ENCODE data around the gene DHDH.
"Not testable (repeated sequence)": the region's sequence is repeated elsewhere in the genome, so short reads cannot be mapped to it uniquely, and the experiment has no call there.

DHDH gene

DNA sequence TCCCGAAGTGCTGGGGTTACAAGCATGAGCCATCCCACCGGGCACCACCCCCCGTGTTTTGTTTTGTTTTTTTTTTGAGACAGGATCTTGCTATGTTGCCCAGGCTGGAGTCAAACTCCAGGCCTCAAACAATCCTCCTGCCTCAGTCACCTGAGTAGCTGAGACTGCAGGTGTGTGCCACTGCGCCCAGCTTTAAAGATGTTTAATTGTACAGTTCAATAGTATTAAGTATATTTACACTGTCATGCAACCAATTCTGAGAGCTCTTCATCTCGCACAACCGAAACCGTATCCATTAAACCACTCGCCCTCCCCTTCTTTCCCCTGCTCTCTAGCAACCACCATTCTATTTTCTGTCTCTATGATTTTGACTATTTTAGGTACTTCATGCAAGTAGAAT lies 17.7 kb upstream of the DHDH start:
- in situ Hi-C loops (cut with MboI; ENCODE audit: low sequenced_read_pairs) = no loop called here

DNA sequence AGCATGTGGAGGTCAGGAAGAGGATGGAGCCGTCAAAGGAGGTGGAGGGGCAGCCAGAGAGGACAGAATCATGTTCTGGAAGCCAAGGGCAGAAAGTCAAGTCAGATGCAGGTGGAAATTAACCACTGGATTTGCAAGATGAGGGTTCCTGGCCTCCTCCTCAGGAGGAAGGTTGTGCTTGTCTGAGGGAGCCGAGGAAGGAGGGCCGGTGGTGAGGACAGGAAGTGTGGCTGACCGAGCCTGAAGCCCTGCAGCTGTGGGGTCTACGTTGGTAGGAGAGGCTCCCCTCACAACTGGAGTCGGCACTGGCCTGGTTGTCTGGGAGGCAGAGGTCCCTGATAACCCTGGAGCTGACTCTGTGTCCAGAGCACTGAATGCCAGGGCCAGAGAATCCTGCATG lies 15.4 kb upstream of the DHDH start:
- in situ Hi-C loops (cut with MboI; ENCODE audit: low sequenced_read_pairs) = no loop called here

DNA sequence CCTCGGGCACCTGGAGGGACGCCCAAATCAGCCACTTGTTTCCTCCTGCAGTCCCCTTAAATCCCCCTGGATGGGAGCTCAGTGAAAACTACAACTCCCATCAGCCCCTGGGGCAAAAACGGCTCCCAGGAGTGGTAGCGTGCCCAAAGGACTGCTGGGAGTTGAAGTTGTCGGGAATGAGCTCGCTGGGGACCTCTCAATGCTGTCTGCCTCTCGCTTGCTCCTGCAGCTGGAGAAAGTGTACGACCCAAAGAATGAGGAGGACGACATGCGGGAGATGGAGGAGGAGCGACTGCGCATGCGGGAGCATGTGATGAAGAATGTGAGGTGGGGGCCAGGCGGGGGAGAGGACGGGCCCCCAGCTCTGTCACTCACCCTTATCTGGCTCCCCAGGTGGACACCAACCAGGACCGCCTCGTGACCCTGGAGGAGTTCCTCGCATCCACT lies 14.7 kb upstream of the DHDH start:
- in situ Hi-C loops (cut with MboI; ENCODE audit: low sequenced_read_pairs) = no loop called here

DNA sequence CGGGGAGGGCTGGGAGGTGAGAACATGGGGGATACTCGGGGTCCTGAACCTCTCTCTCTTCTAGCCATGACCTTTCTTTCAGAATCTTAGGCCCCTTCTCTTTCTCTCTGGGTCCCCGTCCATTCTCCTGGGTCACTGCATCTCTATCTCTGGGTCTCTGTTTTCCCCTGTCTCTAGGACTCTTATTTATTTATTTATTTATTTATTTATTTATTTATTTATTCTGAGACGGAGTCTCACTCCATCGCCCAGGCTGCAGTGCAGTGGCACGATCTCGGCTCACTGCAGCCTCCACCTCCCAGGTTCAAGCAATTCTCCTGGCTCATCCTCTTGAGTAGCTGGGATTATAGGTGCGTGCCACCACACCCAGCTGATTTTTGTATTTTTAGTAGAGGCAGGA lies 14.2 kb upstream of the DHDH start:
- in situ Hi-C loops (cut with MboI; ENCODE audit: low sequenced_read_pairs) = not testable (repeated sequence)

GRCh38 chr19:48920949-48921348 lies 12.6 kb upstream of the DHDH start:
- in situ Hi-C loops (cut with MboI; ENCODE audit: low sequenced_read_pairs) = no loop called here

DNA sequence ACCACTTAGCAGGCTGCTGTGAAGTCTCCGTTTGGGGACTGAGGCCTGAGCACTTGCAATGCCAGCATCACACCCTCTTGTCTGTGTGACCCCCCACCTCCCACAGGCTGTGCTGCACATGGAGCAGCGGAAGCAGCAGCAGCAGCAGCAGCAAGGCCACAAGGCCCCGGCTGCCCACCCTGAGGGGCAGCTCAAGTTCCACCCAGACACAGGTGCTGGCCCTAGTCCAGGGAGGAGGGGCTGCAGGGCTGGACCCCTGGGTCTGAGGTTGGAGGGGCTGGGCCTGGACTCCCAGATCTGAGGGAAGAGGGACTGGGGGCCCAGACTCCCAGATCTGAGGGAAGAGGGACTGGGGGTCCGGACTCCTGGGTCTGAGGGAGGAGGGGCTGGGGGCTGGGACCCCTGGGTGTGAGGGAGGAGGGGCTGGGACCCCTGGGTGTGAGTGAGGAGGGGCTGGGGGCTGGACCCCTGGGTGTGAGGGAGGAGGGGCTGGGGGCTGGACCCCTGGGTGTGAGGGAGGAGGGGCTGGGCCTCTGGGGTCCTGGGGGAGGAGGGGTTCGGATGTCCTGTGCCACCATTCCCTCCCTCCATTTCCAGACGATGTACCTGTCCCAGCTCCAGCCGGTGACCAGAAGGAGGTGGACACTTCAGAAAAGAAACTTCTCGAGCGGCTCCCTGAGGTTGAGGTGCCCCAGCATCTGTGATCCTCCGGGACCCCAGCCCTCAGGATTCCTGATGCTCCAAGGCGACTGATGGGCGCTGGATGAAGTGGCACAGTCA lies 11.6 kb upstream of the DHDH start:
- in situ Hi-C loops (cut with MboI; ENCODE audit: low sequenced_read_pairs) = no loop called here

- in situ Hi-C loops (cut with MboI; ENCODE audit: low sequenced_read_pairs) = no loop called here
These were observed 10.7 kb upstream of the DHDH start for GRCh38 chr19:48922548-48923490.

GRCh38 chr19:48925240-48925843 lies 8.2 kb upstream of the DHDH start:
- in situ Hi-C loops (cut with MboI; ENCODE audit: low sequenced_read_pairs) = no loop called here

GRCh38 chr19:48925890-48926289 lies 7.6 kb upstream of the DHDH start:
- in situ Hi-C loops (cut with MboI; ENCODE audit: low sequenced_read_pairs) = not testable (repeated sequence)

DNA sequence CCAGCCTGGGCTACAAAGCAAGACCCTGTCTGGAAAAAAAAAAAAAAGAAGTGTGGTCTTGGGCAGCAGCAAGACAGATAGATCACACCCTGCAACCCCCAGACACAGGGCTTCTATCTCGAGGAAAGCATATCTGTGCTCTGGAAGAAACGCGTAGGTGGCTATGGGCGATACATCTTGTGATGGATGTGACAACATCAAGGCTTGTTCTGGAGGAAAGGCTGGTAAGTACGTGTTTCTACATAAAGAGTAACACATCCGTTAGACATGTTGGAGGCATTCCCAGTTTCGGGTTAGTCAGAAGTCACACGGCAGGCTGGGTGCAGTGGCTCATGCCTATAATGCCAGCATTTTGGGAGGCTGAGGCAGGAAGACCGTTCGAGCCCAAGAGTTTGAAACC lies 6.6 kb upstream of the DHDH start:
- in situ Hi-C loops (cut with MboI; ENCODE audit: low sequenced_read_pairs) = no loop called here

DNA sequence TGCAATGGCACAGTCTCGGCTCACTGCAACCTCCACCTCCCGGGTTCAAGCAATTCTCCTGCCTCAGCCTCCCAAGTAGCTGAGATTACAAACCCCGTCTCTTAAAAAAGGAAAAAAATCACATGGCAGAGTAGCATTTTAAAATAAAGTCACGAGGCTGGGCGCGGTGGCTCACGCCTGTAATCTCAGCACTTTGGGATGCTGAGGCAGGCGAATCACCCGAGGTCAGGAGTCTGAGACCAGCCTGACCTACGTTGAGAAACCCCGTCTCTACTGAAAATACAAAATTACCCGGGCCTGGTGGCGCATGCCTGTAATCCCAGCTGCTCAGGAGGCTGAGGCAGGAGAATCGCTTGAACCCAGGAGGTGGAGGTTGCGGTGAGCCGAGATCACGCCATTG lies 5.8 kb upstream of the DHDH start:
- in situ Hi-C loops (cut with MboI; ENCODE audit: low sequenced_read_pairs) = not testable (repeated sequence)

- in situ Hi-C loops (cut with MboI; ENCODE audit: low sequenced_read_pairs) = no loop called here
These were observed 5.1 kb upstream of the DHDH start for GRCh38 chr19:48928164-48929025.

GRCh38 chr19:48934837-48935236 lies 1.3 kb downstream of the DHDH start:
- in situ Hi-C loops (cut with MboI; ENCODE audit: low sequenced_read_pairs) = no loop called here

- in situ Hi-C loops (cut with MboI; ENCODE audit: low sequenced_read_pairs) = no loop called here
These were observed 2.4 kb downstream of the DHDH start for GRCh38 chr19:48935864-48936263.

- in situ Hi-C loops (cut with MboI; ENCODE audit: low sequenced_read_pairs) = no loop called here
These were observed 4.8 kb downstream of the DHDH start for GRCh38 chr19:48938256-48938655.

DNA sequence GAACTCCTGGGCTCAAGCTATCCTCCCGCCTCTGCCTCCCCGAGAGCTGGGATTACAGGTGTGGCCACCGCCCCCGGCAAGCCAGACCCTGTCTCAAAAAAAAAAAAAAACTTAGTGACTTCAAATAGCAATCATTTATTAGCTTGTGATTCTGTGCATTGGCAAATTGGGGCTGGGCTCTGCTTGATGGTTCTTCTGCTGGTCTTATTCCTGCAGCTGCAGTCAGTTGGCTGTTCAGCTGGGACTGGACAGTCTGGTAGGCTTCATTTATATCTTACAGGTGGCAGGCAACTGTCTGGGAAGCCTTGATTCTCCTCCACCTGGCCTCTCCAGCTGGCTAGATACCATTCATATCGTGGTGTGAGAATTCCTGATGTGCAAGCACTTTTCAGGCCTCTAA lies 7.4 kb downstream of the DHDH start:
- in situ Hi-C loops (cut with MboI; ENCODE audit: low sequenced_read_pairs) = no loop called here

DNA sequence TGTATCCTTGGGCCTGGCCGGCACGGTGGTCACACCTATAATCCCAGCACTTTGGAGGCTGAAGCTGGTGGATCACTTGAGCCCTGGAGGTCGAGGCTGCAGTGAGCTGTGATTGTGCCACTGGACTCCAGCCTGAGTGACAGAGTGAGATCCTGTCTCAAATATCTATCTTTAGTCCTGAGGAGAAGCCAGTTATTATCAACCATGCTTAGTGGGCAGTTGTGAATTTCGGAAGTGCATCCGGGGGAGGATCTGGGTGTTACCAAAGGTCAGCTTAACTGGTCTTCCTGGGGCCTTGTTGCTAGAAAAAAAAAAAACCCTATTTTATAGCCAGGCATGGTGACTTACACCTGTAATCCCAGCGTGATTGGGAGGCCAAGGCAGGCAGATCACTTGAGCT lies 9.6 kb downstream of the DHDH start:
- in situ Hi-C loops (cut with MboI; ENCODE audit: low sequenced_read_pairs) = no loop called here

DNA sequence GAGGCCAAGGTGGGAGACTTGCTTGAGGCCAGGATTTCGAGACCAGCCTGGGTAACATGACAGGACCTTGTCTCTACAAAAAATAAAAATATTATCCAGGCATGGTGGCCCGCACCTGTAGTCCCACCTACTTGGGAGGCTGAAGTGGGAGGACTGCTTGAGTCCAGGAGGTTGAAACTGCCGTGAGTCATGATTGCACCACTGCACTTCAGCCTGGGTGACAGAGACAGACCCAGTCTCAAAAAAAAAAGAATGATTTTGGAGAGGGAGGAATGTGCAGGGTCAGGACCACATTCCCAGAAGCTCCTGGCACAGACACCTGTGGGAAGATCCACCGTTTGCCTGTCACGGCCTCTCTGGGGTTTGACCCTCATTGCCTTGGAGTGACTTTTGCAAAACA lies 11.9 kb downstream of the DHDH start:
- in situ Hi-C loops (cut with MboI; ENCODE audit: low sequenced_read_pairs) = no loop called here

DNA sequence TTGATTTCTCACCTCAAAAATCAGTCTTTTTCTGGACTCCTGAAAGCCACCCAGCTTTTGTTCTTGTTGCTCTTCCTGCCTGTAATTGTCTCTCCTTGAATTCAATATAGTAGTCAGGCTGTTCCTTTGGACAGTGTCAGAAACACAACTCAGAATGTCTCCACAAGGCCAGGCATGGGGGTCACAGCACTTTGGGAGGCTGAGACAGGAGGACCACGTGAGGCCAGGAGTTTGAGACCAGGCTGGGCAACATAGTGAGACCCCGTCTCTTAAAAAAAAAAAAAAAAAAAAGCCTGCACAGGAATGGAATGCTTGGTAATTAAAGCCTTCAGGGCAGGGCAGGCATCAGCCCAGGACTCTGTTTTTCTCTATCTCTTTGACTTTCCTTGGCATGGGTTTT lies 12.3 kb downstream of the DHDH start:
- in situ Hi-C loops (cut with MboI; ENCODE audit: low sequenced_read_pairs) = no loop called here

GRCh38 chr19:48946463-48947257 lies 13.2 kb downstream of the DHDH start:
- in situ Hi-C loops (cut with MboI; ENCODE audit: low sequenced_read_pairs) = no loop called here

Data from HL-60/S4 (cell line).